Spleen (tissue), 7 donors: ENCODE data around the gene GRIK4.

Source experiments
- CTCF ChIP-seq, 11 experiments: fragments of 200-600 bp in 7 of 11; fragments of 450-650 bp in 4 of 11; sonication (generic) in 4 of 11; IDR thresholded peaks in 8 of 11; conservative IDR thresholded peaks in 3 of 11; 1 replicate in 7 of 11; 2 replicates in 4 of 11; pipeline versions ENCODE4 v1.4.0 to v1.8.0; 2016 to 2021; ENCODE audit warnings: antibody characterized with exemption in 11 of 11, inconsistent platforms in 4 of 11, mild to moderate bottlenecking in 1 of 11
- POLR2A ChIP-seq, 3 donors: fragments of 450-650 bp; IDR thresholded peaks; one replicate each; pipeline ENCODE4 v1.5.1; 2017; ENCODE audit warnings: antibody characterized with exemption in 3 of 3, mild to moderate bottlenecking in 1 of 3
- donor health status: DM: no; HTN: no; CAD: no; lungs with moderate emphysema.
- donor health status: DM: no; HTN: no; CAD: no.
- donor health status: DM: no; HTN: no; CAD: no.

- no peak for TF ChIP-seq CTCF (IDR thresholded peaks at IDR 0.05 in 8 of 11, conservative IDR thresholded peaks at IDR 0.05 in 3 of 11)
- TF ChIP-seq POLR2A (IDR thresholded peaks at IDR 0.05) = no peak
These were observed 403.1 kb downstream of the GRIK4 start for GRCh38 chr11:120914601-120915000.
